ENCODE data around the gene TGFBR3L. TPM values are rescaled to one million over a fixed set of nuclear protein-coding genes. Genes with fewer than 3 reads are reported as not detected.
A peak's percentile ranks its signal among the peaks of the same experiment; 100 is the strongest.

TGFBR3L gene
- total RNA-seq, 1 donor from 2014 or later, result 1.2 TPM

DNA sequence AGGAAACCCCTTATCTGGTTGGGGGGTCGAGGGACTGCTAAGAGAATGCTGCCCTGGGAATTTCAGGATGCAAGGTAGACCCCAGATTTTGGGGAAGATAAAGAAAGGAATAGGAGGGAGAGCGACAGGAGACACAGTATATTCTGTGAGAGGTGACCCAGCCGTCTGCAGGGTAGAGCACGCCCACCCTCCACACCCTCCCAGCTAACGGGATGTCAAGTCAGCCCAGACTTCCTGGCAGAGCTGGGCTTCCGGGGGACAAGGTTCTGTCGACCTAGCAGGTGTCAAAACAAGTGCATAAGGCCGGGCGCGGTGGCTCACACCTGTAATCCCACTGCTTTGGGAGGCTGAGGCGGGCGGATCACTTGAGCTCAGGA lies 39.7 kb upstream of the TGFBR3L start:
- H3K36me3 Mint-ChIP-seq, result no peaks in the 10 kb centered on the region
- TF ChIP-seq, protein P1, sequence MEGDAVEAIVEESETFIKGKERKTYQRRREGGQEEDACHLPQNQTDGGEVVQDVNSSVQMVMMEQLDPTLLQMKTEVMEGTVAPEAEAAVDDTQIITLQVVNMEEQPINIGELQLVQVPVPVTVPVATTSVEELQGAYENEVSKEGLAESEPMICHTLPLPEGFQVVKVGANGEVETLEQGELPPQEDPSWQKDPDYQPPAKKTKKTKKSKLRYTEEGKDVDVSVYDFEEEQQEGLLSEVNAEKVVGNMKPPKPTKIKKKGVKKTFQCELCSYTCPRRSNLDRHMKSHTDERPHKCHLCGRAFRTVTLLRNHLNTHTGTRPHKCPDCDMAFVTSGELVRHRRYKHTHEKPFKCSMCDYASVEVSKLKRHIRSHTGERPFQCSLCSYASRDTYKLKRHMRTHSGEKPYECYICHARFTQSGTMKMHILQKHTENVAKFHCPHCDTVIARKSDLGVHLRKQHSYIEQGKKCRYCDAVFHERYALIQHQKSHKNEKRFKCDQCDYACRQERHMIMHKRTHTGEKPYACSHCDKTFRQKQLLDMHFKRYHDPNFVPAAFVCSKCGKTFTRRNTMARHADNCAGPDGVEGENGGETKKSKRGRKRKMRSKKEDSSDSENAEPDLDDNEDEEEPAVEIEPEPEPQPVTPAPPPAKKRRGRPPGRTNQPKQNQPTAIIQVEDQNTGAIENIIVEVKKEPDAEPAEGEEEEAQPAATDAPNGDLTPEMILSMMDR (IDR thresholded peaks at IDR 0.05; ENCODE audit: unreplicated experiment), result no peak
- H3K27ac Mint-ChIP-seq, result peak overlapping the region; percentile 81
- peak overlapping the region; percentile 79 for H3K4me3 Mint-ChIP-seq
- no peak for DNase-seq (ENCODE audit: low spot score in 2 of 2, unreplicated experiment in 2 of 2)
- H3K9me3 Mint-ChIP-seq, result no peaks in the 10 kb centered on the region
- peaks cover 30% of the 10 kb centered on the region for H3K4me1 Mint-ChIP-seq
- H3K27me3 Mint-ChIP-seq (ENCODE audit: low read depth), result peaks cover 37% of the 10 kb centered on the region

DNA sequence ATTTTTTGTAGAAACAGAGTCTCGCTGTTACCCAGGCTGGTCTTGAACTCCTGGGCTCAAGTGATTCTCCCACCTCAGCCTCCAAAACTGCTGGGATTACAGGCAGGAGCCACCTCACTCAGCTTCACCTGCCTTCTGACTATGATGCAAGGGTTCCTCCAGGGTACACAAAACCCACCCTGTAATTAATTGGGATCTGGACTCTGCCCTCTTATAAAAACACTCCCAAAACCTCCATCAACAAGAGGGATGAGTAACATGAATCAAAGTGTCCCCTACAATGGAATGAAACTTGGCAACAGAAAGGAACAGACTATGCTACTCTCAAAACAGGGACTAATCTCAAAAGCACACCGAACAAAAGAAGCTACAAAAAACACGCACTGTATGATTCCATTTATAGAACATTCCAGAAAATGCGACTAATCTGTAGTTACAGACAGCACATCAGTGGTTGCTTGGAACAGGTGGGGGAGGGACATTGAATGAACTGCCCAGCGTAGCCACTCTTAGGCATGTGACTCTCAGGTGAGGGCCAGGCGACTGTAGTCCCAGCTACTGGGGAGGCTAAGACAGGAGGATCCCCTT lies 37.3 kb upstream of the TGFBR3L start:
- Mint-ChIP-seq H3K27me3 (ENCODE audit: low read depth) (peaks cover 26% of the 10 kb centered on the region), H3K27ac (peak overlapping the region; percentile 5), H3K4me3 (no peak overlapping the region), H3K9me3 (no peaks in the 10 kb centered on the region), H3K36me3 (no peaks in the 10 kb centered on the region), H3K4me1 (peaks cover 13% of the 10 kb centered on the region)
- TF ChIP-seq, protein P1 (IDR thresholded peaks at IDR 0.05; ENCODE audit: unreplicated experiment), result no peak
- no peak for DNase-seq (ENCODE audit: low spot score in 2 of 2, unreplicated experiment in 2 of 2)

DNA sequence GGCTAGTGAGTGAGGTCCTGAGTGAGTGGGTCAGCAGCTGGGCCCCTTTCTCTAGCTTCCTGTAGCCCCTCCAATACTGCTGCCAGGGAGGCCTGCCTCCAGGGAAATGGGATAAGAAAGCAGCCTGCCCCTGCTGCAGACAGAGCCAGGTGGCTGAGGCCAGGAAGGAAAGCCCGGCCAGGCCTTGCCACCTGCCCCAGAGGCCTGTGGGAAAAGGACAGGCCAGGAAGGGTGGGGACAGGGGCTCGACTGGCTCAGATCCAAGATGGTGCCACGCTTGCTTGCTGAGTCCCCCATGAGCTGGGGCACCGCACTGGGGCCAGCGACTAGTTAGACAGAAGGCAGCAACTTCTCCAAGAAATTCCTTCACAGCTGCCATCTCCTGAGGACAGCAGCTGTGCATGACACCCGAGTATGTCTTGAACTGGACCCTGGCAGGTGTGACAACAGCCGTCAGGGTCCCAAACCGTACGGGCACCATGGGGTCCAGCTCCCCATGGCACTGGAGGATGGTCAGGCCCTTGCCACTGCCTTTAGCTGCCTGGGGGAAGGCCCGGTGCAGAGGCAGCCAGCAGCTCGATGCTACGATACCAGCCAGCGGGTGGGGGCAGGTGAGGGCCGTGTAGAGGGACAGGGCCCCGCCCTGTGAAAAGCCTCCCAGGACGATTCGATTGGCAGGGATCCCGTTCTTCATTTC lies 35.4 kb upstream of the TGFBR3L start:
- peaks cover 20% of the 10 kb centered on the region for H3K27me3 Mint-ChIP-seq (ENCODE audit: low read depth)
- DNase-seq (ENCODE audit: low spot score in 2 of 2, unreplicated experiment in 2 of 2), result no peak
- no peaks in the 10 kb centered on the region for H3K36me3 Mint-ChIP-seq
- no peak overlapping the region for H3K4me3 Mint-ChIP-seq
- H3K27ac Mint-ChIP-seq, result no peak overlapping the region
- peaks cover 8% of the 10 kb centered on the region for H3K4me1 Mint-ChIP-seq
- TF ChIP-seq, protein P1 (IDR thresholded peaks at IDR 0.05; ENCODE audit: unreplicated experiment), result no peak
- H3K9me3 Mint-ChIP-seq, result no peaks in the 10 kb centered on the region

DNA sequence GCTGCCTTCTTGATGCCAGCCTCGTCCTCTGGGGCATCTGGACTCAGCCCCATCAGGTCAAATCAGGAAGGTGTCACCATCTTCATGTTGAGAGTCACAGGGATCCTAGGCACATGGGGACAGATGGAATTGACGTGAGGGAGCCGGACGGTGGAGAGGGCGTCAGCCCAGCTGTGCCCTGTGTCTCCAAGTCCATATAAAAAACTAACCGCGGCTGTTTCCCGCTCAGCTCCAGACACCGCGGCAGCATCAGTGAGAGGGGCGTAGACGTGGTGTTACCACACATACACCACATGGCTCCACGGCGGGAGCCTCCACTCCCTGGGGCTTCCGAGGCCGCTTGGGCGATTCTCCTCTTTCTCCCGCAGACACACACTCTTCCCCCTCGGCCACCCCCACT lies 34.8 kb upstream of the TGFBR3L start:
- no peaks in the 10 kb centered on the region for H3K9me3 Mint-ChIP-seq
- H3K36me3 Mint-ChIP-seq, result no peaks in the 10 kb centered on the region
- H3K27me3 Mint-ChIP-seq (ENCODE audit: low read depth), result peaks cover 16% of the 10 kb centered on the region
- H3K27ac Mint-ChIP-seq, result no peak overlapping the region
- H3K4me1 Mint-ChIP-seq, result peaks cover 4% of the 10 kb centered on the region
- no peak overlapping the region for H3K4me3 Mint-ChIP-seq
- no peak for DNase-seq (ENCODE audit: low spot score in 2 of 2, unreplicated experiment in 2 of 2)
- TF ChIP-seq, protein P1 (IDR thresholded peaks at IDR 0.05; ENCODE audit: unreplicated experiment), result no peak

DNA sequence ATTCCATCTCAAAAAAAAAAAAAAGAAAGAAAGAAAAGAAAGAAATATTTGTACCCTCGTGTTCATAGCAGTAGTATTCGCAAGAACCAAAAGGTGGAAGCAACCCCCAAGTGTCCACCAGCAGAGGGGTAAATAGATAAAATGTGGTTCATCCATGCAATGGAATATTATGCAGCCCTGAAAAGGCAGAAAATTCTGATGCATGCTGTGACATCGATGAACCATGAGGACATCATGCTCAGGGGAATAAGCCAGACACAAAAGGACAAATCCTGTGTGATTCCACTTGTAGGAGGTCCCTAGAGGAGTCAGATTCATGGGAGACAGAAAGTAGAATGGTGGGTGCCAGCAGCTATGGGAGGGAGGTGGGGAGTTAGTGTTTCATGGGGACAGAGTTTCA lies 32.7 kb upstream of the TGFBR3L start:
- DNase-seq (ENCODE audit: low spot score in 2 of 2, unreplicated experiment in 2 of 2), result no peak
- Mint-ChIP-seq H3K4me3 (no peak overlapping the region), H3K9me3 (no peaks in the 10 kb centered on the region), H3K4me1 (peaks cover 4% of the 10 kb centered on the region), H3K27me3 (ENCODE audit: low read depth) (peaks cover 3% of the 10 kb centered on the region), H3K27ac (no peak overlapping the region), H3K36me3 (no peaks in the 10 kb centered on the region)
- TF ChIP-seq, protein P1 (IDR thresholded peaks at IDR 0.05; ENCODE audit: unreplicated experiment), result no peak

Data from mesothelial cell of epicardium (in vitro differentiated cells).